ENCODE results near the gene CLCA2. TPM values are rescaled to one million over a fixed set of nuclear protein-coding genes. Genes with fewer than 3 reads are reported as not detected.

CLCA2 gene
- total and polyA plus RNA-seq, 2 experiments from 2014 or later = not detected

- no peak for TF ChIP-seq ZNF114 (CRISPR knock-in tag; IDR thresholded peaks at IDR 0.05)
- no peak for TF ChIP-seq ETS1 (IDR thresholded peaks at IDR 0.05)
- TF ChIP-seq REST (IDR thresholded peaks at IDR 0.05; ENCODE audit: unreplicated experiment) = no peak
- TF ChIP-seq POLR2AphosphoS5 (IDR thresholded peaks at IDR 0.05; ENCODE audit: low read depth) = no peak
- TF ChIP-seq ZNF331 (CRISPR knock-in tag; IDR thresholded peaks at IDR 0.05; ENCODE audit: low read depth) = no peak
Observed at GRCh38 chr1:86505564-86505902, 81.6 kb downstream of the CLCA2 start (continued).

Other genes with a start within 250 kb of the CLCA2 start
- gene ODF2L, start 27.8 kb upstream of the CLCA2 start, total RNA-seq (2014; rRNA removed; shearing (Covaris generic)) = 29.8 and 46.0 TPM in 2 replicates
- 48.1 and 51.5 TPM in 2 replicates for gene ODF2L, start 27.8 kb upstream of the CLCA2 start, polyA plus RNA-seq (2016; fragmentation: Nextera tagmentation; extraction: Ambion mirVana)
- gene CLCA1, start 44.8 kb downstream of the CLCA2 start, total RNA-seq (2014; rRNA removed; shearing (Covaris generic)) = not detected in 2 replicates
- gene CLCA1, start 44.8 kb downstream of the CLCA2 start, polyA plus RNA-seq (2016; fragmentation: Nextera tagmentation; extraction: Ambion mirVana) = not detected in 2 replicates
- not detected in 2 replicates for gene CLCA4, start 122.9 kb downstream of the CLCA2 start, total RNA-seq (2014; rRNA removed; shearing (Covaris generic))
- gene CLCA4, start 122.9 kb downstream of the CLCA2 start, polyA plus RNA-seq (2016; fragmentation: Nextera tagmentation; extraction: Ambion mirVana) = not detected in 2 replicates

All from GM23338 (cell line).